IPS-15b (cell line): ENCODE measurements around the gene NUP62CL.
"Not testable (repeated sequence)": the region's sequence is repeated elsewhere in the genome, so short reads cannot be mapped to it uniquely, and the experiment has no call there.

ENCODE experiments used
- H3K27me3 ChIP-seq: one replicate; pipeline ENCODE4 v1.6.1; 2013; ENCODE audit warnings: low read length; ENCODE audit not compliant: control insufficient read depth, insufficient read depth
- H3K36me3 ChIP-seq: one replicate; pipeline ENCODE4 v1.6.1; 2013; ENCODE audit warnings: low read length; ENCODE audit not compliant: control insufficient read depth, insufficient read depth
- H3K4me1 ChIP-seq: one replicate; pipeline ENCODE4 v1.6.1; 2013; ENCODE audit warnings: mild to moderate bottlenecking, low read length; ENCODE audit not compliant: control insufficient read depth, insufficient read depth
- H3K4me3 ChIP-seq: one replicate; pipeline ENCODE4 v1.5.1; 2013; ENCODE audit warnings: low read depth, low read length
- H3K9ac ChIP-seq: one replicate; pipeline ENCODE4 v1.6.1; 2013; ENCODE audit warnings: low read depth, mild to moderate bottlenecking, low read length
- H3K9me3 ChIP-seq: one replicate; pipeline ENCODE4 v1.6.1; 2013; ENCODE audit warnings: mild to moderate bottlenecking, low read length; ENCODE audit not compliant: control insufficient read depth, insufficient read depth

The NUP62CL gene, protein sequence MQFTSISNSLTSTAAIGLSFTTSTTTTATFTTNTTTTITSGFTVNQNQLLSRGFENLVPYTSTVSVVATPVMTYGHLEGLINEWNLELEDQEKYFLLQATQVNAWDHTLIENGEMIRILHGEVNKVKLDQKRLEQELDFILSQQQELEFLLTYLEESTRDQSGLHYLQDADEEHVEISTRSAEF

GRCh38 chrX:107205770-107206696 is at the start of gene NUP62CL, which contains the start of gene DNAAF6:
TSS of gene NUP62CL (minus strand) at chrX:107206433. CDS start at chrX:107175146, 31,287 bp downstream.
TSS of gene DNAAF6 (plus strand) at chrX:107206611. CDS start at chrX:107212876, 6,265 bp downstream.
- Histone ChIP-seq H3K4me1 (peaks cover 9% of the 10 kb centered on the region), H3K4me3 (peak within 1 kb of the TSS; percentile 77), H3K36me3 (no peaks in the 10 kb centered on the region), H3K9ac (peak within 1 kb of the TSS; percentile 71), H3K27me3 (no peaks in the 10 kb centered on the region), H3K9me3 (no peaks in the 10 kb centered on the region)

DNA sequence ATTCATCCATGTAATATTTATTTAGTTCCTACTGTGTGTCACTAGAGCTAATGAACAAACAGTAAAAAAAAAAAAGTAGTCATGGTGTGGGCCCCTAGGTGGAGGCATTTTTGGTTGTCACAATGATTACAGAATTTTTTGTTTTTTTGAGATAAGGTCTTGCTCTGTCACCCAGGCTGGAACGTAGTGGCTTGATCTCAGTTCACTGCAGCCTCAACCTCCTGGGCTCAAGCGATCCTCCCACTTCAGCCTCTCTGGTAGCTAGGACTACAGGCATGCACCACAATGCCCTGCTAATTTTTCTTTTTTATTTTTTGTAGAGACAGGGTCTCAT is 22.2 kb upstream of the NUP62CL start:
- no peaks in the 10 kb centered on the region for H3K27me3 ChIP-seq
- H3K36me3 ChIP-seq: no peaks in the 10 kb centered on the region
- H3K4me3 ChIP-seq: no peak overlapping the region
- no peaks in the 10 kb centered on the region for H3K9me3 ChIP-seq
- H3K4me1 ChIP-seq: no peaks in the 10 kb centered on the region
- no peak overlapping the region for H3K9ac ChIP-seq

- H3K9me3 ChIP-seq: no peaks in the 10 kb centered on the region
- no peak overlapping the region for H3K4me3 ChIP-seq
- H3K9ac ChIP-seq: no peak overlapping the region
- H3K27me3 ChIP-seq: no peaks in the 10 kb centered on the region
- H3K36me3 ChIP-seq: no peaks in the 10 kb centered on the region
- no peaks in the 10 kb centered on the region for H3K4me1 ChIP-seq
Observed at GRCh38 chrX:107227780-107228485, 21.7 kb upstream of the NUP62CL start.

DNA sequence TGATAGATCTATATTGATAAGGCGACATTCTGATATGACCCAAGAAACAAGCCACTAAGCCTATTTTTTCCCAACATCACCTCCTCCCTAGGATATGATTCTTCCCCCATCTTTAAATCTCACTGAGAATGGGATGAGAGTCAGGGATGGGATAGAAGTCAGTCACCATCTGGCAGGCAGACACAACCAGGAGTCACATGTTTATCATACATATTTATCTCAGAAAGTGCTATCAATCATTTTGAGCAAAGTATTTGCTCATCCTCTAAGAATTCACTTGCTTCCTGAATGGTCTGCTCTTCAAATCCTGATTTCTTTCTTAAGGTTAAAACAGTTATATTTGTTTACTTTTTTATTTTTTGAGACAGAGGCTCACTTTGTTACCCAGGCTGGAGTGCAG is 20.5 kb upstream of the NUP62CL start:
- Histone ChIP-seq H3K4me3 (no peak overlapping the region), H3K27me3 (no peaks in the 10 kb centered on the region), H3K4me1 (no peaks in the 10 kb centered on the region), H3K9me3 (no peaks in the 10 kb centered on the region), H3K36me3 (no peaks in the 10 kb centered on the region), H3K9ac (no peak overlapping the region)

DNA sequence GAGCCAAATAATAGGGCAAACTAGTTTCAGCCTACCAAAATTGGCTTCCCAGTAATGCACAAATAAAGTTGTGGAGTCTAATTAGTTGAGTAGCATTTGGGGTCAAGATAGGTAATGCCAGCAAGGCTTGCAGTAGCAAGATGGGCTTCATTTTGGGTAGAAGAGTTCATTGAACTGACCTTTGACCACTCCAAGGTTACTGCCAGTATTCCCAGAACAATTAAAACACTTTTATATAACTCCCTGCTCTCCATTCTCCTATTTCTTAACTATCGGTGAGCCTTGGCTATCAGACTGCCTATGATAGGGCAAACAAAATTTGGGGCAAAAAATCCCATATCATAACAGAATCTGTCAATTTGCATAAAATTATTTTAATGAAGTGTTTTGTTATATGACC is 7.2 kb upstream of the NUP62CL start:
- Histone ChIP-seq H3K9ac (no peak overlapping the region), H3K9me3 (no peaks in the 10 kb centered on the region), H3K4me1 (peaks cover 5% of the 10 kb centered on the region), H3K4me3 (no peak overlapping the region), H3K36me3 (no peaks in the 10 kb centered on the region), H3K27me3 (no peaks in the 10 kb centered on the region)

DNA sequence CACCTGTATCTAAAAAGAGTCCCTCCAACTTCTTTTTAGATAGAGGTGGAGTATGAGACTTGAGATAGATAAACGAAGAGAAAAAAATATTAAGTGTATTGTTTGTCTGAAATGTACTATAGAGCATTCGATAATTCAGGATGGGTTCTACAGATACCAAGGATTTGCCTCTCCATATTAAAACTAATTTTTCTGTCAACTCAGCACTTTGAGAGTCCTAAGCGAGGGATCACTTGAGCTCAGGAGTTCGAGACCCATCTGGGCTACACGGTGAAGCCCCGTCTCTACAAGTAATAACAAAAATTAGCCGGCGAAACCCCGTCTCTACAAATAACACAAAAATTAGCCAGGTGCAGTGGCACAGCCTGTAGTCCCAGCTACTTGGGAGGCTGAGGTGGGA is 1.7 kb upstream of the NUP62CL start:
- no peaks in the 10 kb centered on the region for H3K27me3 ChIP-seq
- no peak overlapping the region for H3K4me3 ChIP-seq
- H3K36me3 ChIP-seq: no peaks in the 10 kb centered on the region
- peaks cover 9% of the 10 kb centered on the region for H3K4me1 ChIP-seq
- no peak overlapping the region for H3K9ac ChIP-seq
- H3K9me3 ChIP-seq: no peaks in the 10 kb centered on the region

DNA sequence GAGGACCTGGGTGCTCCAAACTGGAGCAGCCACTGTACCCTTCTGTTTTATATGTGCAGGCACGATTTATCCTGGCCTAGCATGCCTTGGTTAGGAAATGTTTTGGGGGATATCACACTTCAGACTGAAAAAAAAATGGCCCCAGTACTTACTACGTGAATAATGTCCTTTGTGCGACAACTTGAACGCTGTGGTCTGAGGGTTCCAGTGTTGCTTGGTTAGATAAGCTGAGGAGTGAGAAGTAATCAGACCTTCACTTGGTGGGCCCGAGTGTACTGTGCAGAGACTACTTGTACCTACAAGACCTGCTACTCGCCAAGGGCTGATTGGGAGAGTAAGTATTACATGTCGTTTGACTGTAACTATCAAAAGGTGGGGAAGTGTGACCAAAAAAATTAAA is 856 bp upstream of the NUP62CL start:
- Histone ChIP-seq H3K4me3 (no peak overlapping the region), H3K27me3 (no peaks in the 10 kb centered on the region), H3K9ac (no peak overlapping the region), H3K4me1 (peaks cover 9% of the 10 kb centered on the region), H3K36me3 (no peaks in the 10 kb centered on the region), H3K9me3 (no peaks in the 10 kb centered on the region)

DNA sequence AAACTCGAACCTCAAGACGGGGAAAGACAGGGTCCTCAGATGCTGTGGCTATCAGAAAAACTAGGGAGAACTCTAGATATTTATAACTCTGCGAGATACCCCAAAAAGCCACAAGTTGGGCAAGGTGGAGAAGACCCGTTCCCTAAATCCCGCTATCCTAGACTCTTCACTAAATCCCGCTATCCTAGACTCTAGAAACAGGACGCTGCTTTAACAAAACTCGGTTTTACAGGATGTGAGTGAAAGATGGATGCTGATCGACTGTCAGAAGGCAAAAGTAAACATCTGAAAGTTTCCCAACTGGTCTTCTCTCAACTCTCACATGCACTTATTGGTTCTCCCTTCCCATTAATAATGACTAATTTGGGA is 448 bp upstream of the NUP62CL start:
- no peak overlapping the region for H3K4me3 ChIP-seq
- no peak overlapping the region for H3K9ac ChIP-seq
- H3K4me1 ChIP-seq: peaks cover 9% of the 10 kb centered on the region
- no peaks in the 10 kb centered on the region for H3K9me3 ChIP-seq
- no peaks in the 10 kb centered on the region for H3K36me3 ChIP-seq
- H3K27me3 ChIP-seq: no peaks in the 10 kb centered on the region

GRCh38 chrX:107204068-107204605 is 2.1 kb downstream of the NUP62CL start:
- Histone ChIP-seq H3K27me3 (no peaks in the 10 kb centered on the region), H3K4me1 (peaks cover 6% of the 10 kb centered on the region), H3K4me3 (no peak overlapping the region), H3K9me3 (no peaks in the 10 kb centered on the region), H3K9ac (no peak overlapping the region), H3K36me3 (no peaks in the 10 kb centered on the region)

DNA sequence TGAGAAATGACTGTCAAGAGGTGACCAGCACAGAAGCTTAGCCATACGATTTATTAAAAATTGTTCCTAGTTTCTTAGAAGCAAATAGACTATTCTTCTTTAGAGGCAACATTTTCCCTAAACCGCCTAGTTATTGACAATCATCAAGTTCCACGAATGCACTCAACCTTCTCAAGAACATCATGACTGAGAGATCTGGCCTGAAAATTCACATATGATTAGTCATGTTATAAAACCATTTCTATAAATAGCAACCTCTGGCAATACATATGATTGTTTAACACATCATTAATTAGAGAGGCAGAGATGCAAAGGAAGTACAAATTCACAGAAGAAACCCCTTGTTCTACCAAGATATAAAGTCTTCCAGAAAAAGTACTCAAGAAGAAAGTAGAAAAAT is 6.7 kb downstream of the NUP62CL start:
- H3K9me3 ChIP-seq: no peaks in the 10 kb centered on the region
- H3K27me3 ChIP-seq: no peaks in the 10 kb centered on the region
- no peaks in the 10 kb centered on the region for H3K36me3 ChIP-seq
- peaks cover 6% of the 10 kb centered on the region for H3K4me1 ChIP-seq
- H3K4me3 ChIP-seq: no peak overlapping the region
- no peak overlapping the region for H3K9ac ChIP-seq

- not testable (repeated sequence) for H3K9me3 ChIP-seq, H3K4me1 ChIP-seq, H3K9ac ChIP-seq, H3K4me3 ChIP-seq, H3K36me3 ChIP-seq, H3K27me3 ChIP-seq
Observed at GRCh38 chrX:107198074-107198473, 8.2 kb downstream of the NUP62CL start.
